HFF-Myc (cell line): ENCODE data around the gene TMEM35A.

Source experiments
- DNase-seq: peaks from one replicate; pipeline ENCODE4 v3.0.0-alpha.2; 2011; ENCODE audit warnings: low read depth; ENCODE audit errors: extremely low read depth
- H3K4me3 ChIP-seq: replicated peaks from 2 replicates; pipeline ENCODE4 v1.5.1; 2011; ENCODE audit warnings: low read depth, mild to moderate bottlenecking, control low read depth, low read length
- CTCF ChIP-seq: IDR thresholded peaks from 2 replicates; pipeline ENCODE4 v1.5.1; 2012; ENCODE audit warnings: mild to moderate bottlenecking, low read depth, low read length, control low read depth; ENCODE audit errors: missing control alignments

The TMEM35A gene

GRCh38 chrX:101057093-101057714, 21.5 kb upstream of the TMEM35A start:
- TF ChIP-seq CTCF, result no peak
- no peak for DNase-seq
- no peak overlapping the region for H3K4me3 ChIP-seq

- DNase-seq, result no peak
- no peak overlapping the region for H3K4me3 ChIP-seq
- no peak for TF ChIP-seq CTCF
Observed at GRCh38 chrX:101062176-101062575, 16.5 kb upstream of the TMEM35A start.

- no peak for TF ChIP-seq CTCF
Observed at GRCh38 chrX:101071582-101071981, 7.1 kb upstream of the TMEM35A start.

GRCh38 chrX:101079736-101080270, 1.1 kb downstream of the TMEM35A start:
- peak overlapping the region; percentile 43 for H3K4me3 ChIP-seq
- TF ChIP-seq CTCF, result no peak
- DNase-seq, result no peak

More at GRCh38 chrX:101071582-101071981, 7.1 kb upstream of the TMEM35A start:
- DNase-seq, result no peak
- H3K4me3 ChIP-seq, result no peak overlapping the region

- no peak for DNase-seq
- H3K4me3 ChIP-seq, result no peak overlapping the region; the same call in 1 of the 2 replicates
- TF ChIP-seq CTCF, result no peak
Observed at GRCh38 chrX:101080326-101081124, 1.8 kb downstream of the TMEM35A start.

- TF ChIP-seq CTCF, result no peak
- H3K4me3 ChIP-seq, result no peak overlapping the region
- DNase-seq, result no peak
Observed at GRCh38 chrX:101081231-101081630, 2.6 kb downstream of the TMEM35A start.
